B cell (primary cell): ENCODE measurements around the gene COG7. TPM values are rescaled to one million over a fixed set of nuclear protein-coding genes. Genes with fewer than 3 reads are reported as not detected.
"Not testable (repeated sequence)": the region's sequence is repeated elsewhere in the genome, so short reads cannot be mapped to it uniquely, and the experiment has no call there.

Experiments
- ATAC-seq: fragments of 200-7000 bp; cut with Tn5 transposase; one replicate; pipeline ENCODE4 v1.10.0; 2021; ENCODE audit warnings: low read depth, mild to moderate bottlenecking, moderate number of reproducible peaks, moderate library complexity
- CTCF ChIA-PET: fragments of 350-600 bp; sonication (Branson Sonifier 250); formaldehyde crosslinking; loops from one replicate; lab custom pipeline; 2021; ENCODE audit warnings: antibody characterized with exemption, inconsistent platforms; lab: Charles Lee
- POLR2A ChIA-PET: fragments of 350-600 bp; sonication (Branson Sonifier 250); formaldehyde crosslinking; loops from one replicate; lab custom pipeline; 2021; ENCODE audit warnings: antibody characterized with exemption; lab: Charles Lee
- DNase-seq: peaks from one replicate; pipeline ENCODE4 v3.0.0; 2013
- H2AFZ ChIP-seq: 2 replicates; pipeline ENCODE4 v1.6.1; 2012; ENCODE audit warnings: mild to moderate bottlenecking, low read depth, low read length; ENCODE audit not compliant: insufficient read depth, poor library complexity, severe bottlenecking
- H3K27ac ChIP-seq, 2 donors: 1 replicate in 1 of 2; 2 replicates in 1 of 2; pipeline ENCODE4 v1.5.1; 2012 to 2013; ENCODE audit warnings: low read length in 2 of 2, mild to moderate bottlenecking in 2 of 2, moderate library complexity in 1 of 2
- H3K27me3 ChIP-seq, 4 experiments: fragments of 200-600 bp in 1 of 4; sonication (generic) in 1 of 4; replicated peaks in 1 of 4; 1 replicate in 2 of 4; 2 replicates in 2 of 4; pipeline versions ENCODE4 v1.6.1 to v1.7.0; 2013 to 2016; ENCODE audit warnings: low read length in 3 of 4, mild to moderate bottlenecking in 2 of 4, mixed read lengths in 1 of 4, moderate library complexity in 1 of 4; ENCODE audit not compliant: insufficient read depth in 4 of 4, control insufficient read depth in 3 of 4; ENCODE audit errors: control extremely low read depth in 1 of 4
- H3K36me3 ChIP-seq, 2 experiments: replicated peaks in 1 of 2; 1 replicate in 1 of 2; 2 replicates in 1 of 2; pipeline versions ENCODE4 v1.6.1 to v1.7.1; 2013; ENCODE audit warnings: low read length in 1 of 2; ENCODE audit not compliant: insufficient read depth in 2 of 2, control insufficient read depth in 1 of 2; ENCODE audit errors: control extremely low read depth in 1 of 2, extremely low read depth in 1 of 2
- H3K4me1 ChIP-seq, 2 donors: fragments of 200-600 bp in 1 of 2; sonication (generic) in 1 of 2; 1 replicate in 1 of 2; 2 replicates in 1 of 2; pipeline versions ENCODE4 v1.5.1 to v1.6.1; 2013 to 2017; ENCODE audit warnings: low read length in 2 of 2; ENCODE audit not compliant: control insufficient read depth in 2 of 2, insufficient read depth in 2 of 2
- H3K4me2 ChIP-seq: replicated peaks from 2 replicates; pipeline ENCODE3; 2012; ENCODE audit warnings: mild to moderate bottlenecking, low read depth, low read length; ENCODE audit not compliant: poor library complexity, severe bottlenecking
- H3K4me3 ChIP-seq, 5 experiments: fragments of 200-600 bp in 1 of 5; sonication (generic) in 1 of 5; 1 replicate in 3 of 5; 2 replicates in 2 of 5; pipeline versions ENCODE4 v1.5.1 to v1.7.0; 2011 to 2016; ENCODE audit warnings: low read length in 4 of 5, mild to moderate bottlenecking in 4 of 5, low read depth in 2 of 5, control low read depth in 1 of 5, moderate library complexity in 1 of 5; ENCODE audit not compliant: insufficient read depth in 1 of 5; ENCODE audit errors: control extremely low read depth in 1 of 5, extremely low read depth in 1 of 5
- H3K79me2 ChIP-seq: fragments of 200-600 bp; sonication (generic); one replicate; pipeline ENCODE4 v1.6.0; 2016; ENCODE audit warnings: low read length; ENCODE audit not compliant: control insufficient read depth, insufficient read depth
- H3K9ac ChIP-seq: fragments of 200-600 bp; sonication (generic); 2 replicates; pipeline ENCODE4 v1.6.1; 2017; ENCODE audit warnings: mild to moderate bottlenecking, low read length, moderate library complexity
- H3K9me3 ChIP-seq, 3 donors: one replicate each; pipeline versions ENCODE4 v1.6.1 to v1.7.1; 2013; ENCODE audit warnings: low read length in 2 of 3; ENCODE audit not compliant: control insufficient read depth in 2 of 3, insufficient read depth in 1 of 3; ENCODE audit errors: control extremely low read depth in 1 of 3
- H4K20me1 ChIP-seq: 2 replicates; pipeline ENCODE4 v1.6.0; 2012; ENCODE audit warnings: mild to moderate bottlenecking, low read length; ENCODE audit not compliant: insufficient read depth, control insufficient read depth, poor library complexity, severe bottlenecking
- H3K27ac Mint-ChIP-seq: one replicate; pipeline ENCODE4 v1.8.0; 2021; ENCODE audit warnings: mixed read lengths
- H3K27me3 Mint-ChIP-seq: one replicate; pipeline ENCODE4 v1.8.0; 2021; ENCODE audit warnings: mixed read lengths
- H3K4me1 Mint-ChIP-seq: one replicate; pipeline ENCODE4 v1.8.0; 2021; ENCODE audit warnings: mixed read lengths
- H3K4me3 Mint-ChIP-seq: one replicate; pipeline ENCODE4 v1.8.0; 2021; ENCODE audit warnings: mixed read lengths
- H3K9me3 Mint-ChIP-seq: one replicate; pipeline ENCODE4 v1.8.0; 2022; ENCODE audit warnings: mixed read lengths; ENCODE audit not compliant: insufficient read depth
- EZH2 ChIP-seq: IDR thresholded peaks from 2 replicates; pipeline ENCODE4 v1.6.1; 2012; ENCODE audit warnings: borderline replicate concordance, low read depth, mild to moderate bottlenecking, moderate library complexity, low read length; ENCODE audit not compliant: insufficient read depth, poor library complexity, severe bottlenecking
- WGBS: methylation state at CpG from one replicate; pipeline ENCODE4 v1.1.5; 2013; ENCODE audit warnings: missing lambda C conversion rate; ENCODE audit not compliant: insufficient coverage; 5-methylcytosine and 5-hydroxymethylcytosine counted together
- intact Hi-C: fragments of 100-400 bp; cut with micrococcal nuclease; formaldehyde crosslinking; loops from one replicate; pipeline ENCODE4 v1.10.0; 2022
- polyA plus RNA-seq: library from polyadenylated mRNA; depleted of rRNA; stranded (reverse); fragments of >200 nt; gene quantifications from 2 replicates; pipeline ENCODE4 v1.2.3, GENCODE V29; 2012
- total RNA-seq, 2 donors: library from RNA; stranded (reverse); fragments of 120-200 nt in 1 of 2; gene quantifications; 1 replicate in 1 of 2; 2 replicates in 1 of 2; pipeline versions ENCODE4 v1.2.3 to v1.2.4, GENCODE V29; 2013 to 2022
- TF ChIP-seq, protein P1 (sequence below): fragments of 200-600 bp; IDR thresholded peaks from one replicate; pipeline ENCODE4 v1.8.0; 2022; ENCODE audit warnings: antibody characterized with exemption, mild to moderate bottlenecking

COG7 gene
- total and polyA plus RNA-seq, 2 donors (not counting 1 experiment from before 2014, with no cell fraction given), result 21.3 to 37.8 TPM

- H3K9me3 Mint-ChIP-seq, result no peaks in the 10 kb centered on the region
- intact Hi-C loops, result no loop called here
- no peaks in the 10 kb centered on the region for H3K4me1 Mint-ChIP-seq
- Histone ChIP-seq H3K27ac (no peak overlapping the region), H2AFZ (no peak overlapping the region), H3K36me3 (no peaks in the 10 kb centered on the region), H3K27me3 (no peaks in the 10 kb centered on the region), H3K9me3 (no peaks in the 10 kb centered on the region), H4K20me1 (no peaks in the 10 kb centered on the region), H3K9ac (no peak overlapping the region), H3K79me2 (no peaks in the 10 kb centered on the region), H3K4me3 (no peak overlapping the region), H3K4me1 (no peaks in the 10 kb centered on the region), H3K4me2 (no peak overlapping the region)
- WGBS, result 100% methylated on average over 1 of the region's 6 CpGs
- ATAC-seq, result no peak
- H3K27me3 Mint-ChIP-seq, result peaks cover 9% of the 10 kb centered on the region
- CTCF ChIA-PET, result no interaction called here
- TF ChIP-seq EZH2, result no peak
- TF ChIP-seq, protein P1, sequence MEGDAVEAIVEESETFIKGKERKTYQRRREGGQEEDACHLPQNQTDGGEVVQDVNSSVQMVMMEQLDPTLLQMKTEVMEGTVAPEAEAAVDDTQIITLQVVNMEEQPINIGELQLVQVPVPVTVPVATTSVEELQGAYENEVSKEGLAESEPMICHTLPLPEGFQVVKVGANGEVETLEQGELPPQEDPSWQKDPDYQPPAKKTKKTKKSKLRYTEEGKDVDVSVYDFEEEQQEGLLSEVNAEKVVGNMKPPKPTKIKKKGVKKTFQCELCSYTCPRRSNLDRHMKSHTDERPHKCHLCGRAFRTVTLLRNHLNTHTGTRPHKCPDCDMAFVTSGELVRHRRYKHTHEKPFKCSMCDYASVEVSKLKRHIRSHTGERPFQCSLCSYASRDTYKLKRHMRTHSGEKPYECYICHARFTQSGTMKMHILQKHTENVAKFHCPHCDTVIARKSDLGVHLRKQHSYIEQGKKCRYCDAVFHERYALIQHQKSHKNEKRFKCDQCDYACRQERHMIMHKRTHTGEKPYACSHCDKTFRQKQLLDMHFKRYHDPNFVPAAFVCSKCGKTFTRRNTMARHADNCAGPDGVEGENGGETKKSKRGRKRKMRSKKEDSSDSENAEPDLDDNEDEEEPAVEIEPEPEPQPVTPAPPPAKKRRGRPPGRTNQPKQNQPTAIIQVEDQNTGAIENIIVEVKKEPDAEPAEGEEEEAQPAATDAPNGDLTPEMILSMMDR, result no peak
- H3K4me3 Mint-ChIP-seq, result no peak overlapping the region
- POLR2A ChIA-PET, result no interaction called here
- no peak overlapping the region for H3K27ac Mint-ChIP-seq
- DNase-seq, result no peak
Observed at GRCh38 chr16:23382279-23382678, 70.7 kb downstream of the COG7 start.

DNA sequence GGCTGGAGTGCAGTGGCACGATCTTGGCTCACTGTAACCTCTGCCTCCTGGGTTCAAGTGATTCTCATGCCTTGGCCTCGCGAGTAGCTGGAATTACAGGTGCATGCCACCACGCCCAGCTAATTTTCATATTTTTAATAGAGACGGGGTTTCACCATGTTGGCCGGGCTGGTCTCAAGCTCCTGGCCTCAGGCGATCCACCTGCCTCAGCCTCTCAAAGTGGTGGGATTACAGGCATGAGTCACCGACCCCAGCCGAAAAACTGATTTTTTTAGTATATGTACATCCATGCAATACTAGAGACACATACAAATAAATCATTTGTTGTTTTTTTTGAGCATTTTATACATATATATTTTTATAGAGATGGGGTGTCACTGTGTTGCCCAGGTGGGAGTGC lies 71.3 kb downstream of the COG7 start:
- POLR2A ChIA-PET, H3K27ac Mint-ChIP-seq, H3K4me3 ChIP-seq, H3K27me3 ChIP-seq, H3K27me3 Mint-ChIP-seq, H3K9me3 Mint-ChIP-seq, H3K9ac ChIP-seq, H3K27ac ChIP-seq, CTCF ChIA-PET, DNase-seq, H3K4me2 ChIP-seq, H3K79me2 ChIP-seq, H4K20me1 ChIP-seq, H3K4me1 Mint-ChIP-seq, intact Hi-C loops, H3K4me1 ChIP-seq, H2AFZ ChIP-seq, H3K4me3 Mint-ChIP-seq, H3K9me3 ChIP-seq, H3K36me3 ChIP-seq, ATAC-seq: not testable (repeated sequence)
- 83% methylated on average over 2 of the region's 9 CpGs for WGBS
